GF-D8 (cell line): ENCODE data around the gene KLHL10.
"Not testable (repeated sequence)": the region's sequence is repeated elsewhere in the genome, so short reads cannot be mapped to it uniquely, and the experiment has no call there.

Source experiments
- DNase-seq: peaks from one replicate; lab custom pipeline; 2025; lab: John Stamatoyannopoulos, UW

The KLHL10 gene

GRCh38 chr17:41813152-41813680 is 24.4 kb upstream of the KLHL10 start:
- no peak for DNase-seq

GRCh38 chr17:41813699-41814124 is 23.9 kb upstream of the KLHL10 start:
- DNase-seq = no peak

- no peak for DNase-seq
Measured at GRCh38 chr17:41814195-41814594, 23.4 kb upstream of the KLHL10 start.

GRCh38 chr17:41816637-41817320 is 20.8 kb upstream of the KLHL10 start:
- DNase-seq = no peak

- DNase-seq = no peak
Measured at GRCh38 chr17:41818024-41818423, 19.6 kb upstream of the KLHL10 start.

- DNase-seq = no peak
Measured at GRCh38 chr17:41821776-41822175, 15.8 kb upstream of the KLHL10 start.

GRCh38 chr17:41822216-41823140 is 15.1 kb upstream of the KLHL10 start:
- no peak for DNase-seq

- DNase-seq = no peak
Measured at GRCh38 chr17:41823141-41823524, 14.5 kb upstream of the KLHL10 start.

GRCh38 chr17:41823580-41823979 is 14.0 kb upstream of the KLHL10 start:
- no peak for DNase-seq

- no peak for DNase-seq
Measured at GRCh38 chr17:41824086-41824485, 13.5 kb upstream of the KLHL10 start.

GRCh38 chr17:41825175-41825845 is 12.3 kb upstream of the KLHL10 start:
- no peak for DNase-seq

- DNase-seq = not testable (repeated sequence)
Measured at GRCh38 chr17:41829961-41830360, 7.7 kb upstream of the KLHL10 start.

- DNase-seq = no peak
Measured at GRCh38 chr17:41835214-41835799, 2.3 kb upstream of the KLHL10 start.

- no peak for DNase-seq
Measured at GRCh38 chr17:41835800-41836549, 1.6 kb upstream of the KLHL10 start, which contains the start of gene NT5C3B. Gene NT5C3B (minus strand): TSS chr17:41836232. CDS start chr17:41836193, 39 bp downstream.

GRCh38 chr17:41836550-41837196 is 952 bp upstream of the KLHL10 start:
- no peak for DNase-seq

GRCh38 chr17:41839448-41839847 is 1.8 kb downstream of the KLHL10 start:
- not testable (repeated sequence) for DNase-seq

- DNase-seq = not testable (repeated sequence)
Measured at GRCh38 chr17:41840781-41841180, 3.2 kb downstream of the KLHL10 start.

- DNase-seq = no peak
Measured at GRCh38 chr17:41844971-41845370, 7.3 kb downstream of the KLHL10 start.

- no peak for DNase-seq
Measured at GRCh38 chr17:41848788-41849187, 11.2 kb downstream of the KLHL10 start.

- DNase-seq = no peak
Measured at GRCh38 chr17:41849251-41849990, 11.8 kb downstream of the KLHL10 start.
